WTC11 (cell line): Measurements from ENCODE around the gene TRIML2.

Experiments
- CREM ChIP-seq: sonication (generic); formaldehyde crosslinking; IDR thresholded peaks from 2 replicates; pipeline ENCODE4 v1.8.1; 2022; ENCODE audit warnings: mild to moderate bottlenecking, missing genetic modification reagents, moderate library complexity
- STAT6 ChIP-seq: sonication (generic); formaldehyde crosslinking; conservative IDR thresholded peaks from 2 replicates; pipeline ENCODE4 v1.8.1; 2023; ENCODE audit warnings: mild to moderate bottlenecking, low read depth, missing genetic modification reagents, moderate library complexity
- ZNF121 ChIP-seq: sonication (generic); formaldehyde crosslinking; IDR thresholded peaks from 2 replicates; pipeline ENCODE4 v1.8.0; 2023; ENCODE audit warnings: missing genetic modification reagents
- TF ChIP-seq, protein P1 (sequence below): fragments of 200-600 bp; IDR thresholded peaks from 2 replicates; pipeline ENCODE4 v1.8.0; 2022; ENCODE audit warnings: antibody characterized with exemption
- TF ChIP-seq, protein P2 (sequence below): sonication (generic); formaldehyde crosslinking; IDR thresholded peaks from 2 replicates; pipeline ENCODE4 v1.8.1; 2023; ENCODE audit warnings: mild to moderate bottlenecking, missing genetic modification reagents
- TF ChIP-seq, protein P3 (sequence below): sonication (generic); formaldehyde crosslinking; IDR thresholded peaks from 2 replicates; pipeline ENCODE4 v1.8.0; 2022; ENCODE audit warnings: mild to moderate bottlenecking, missing genetic modification reagents
- TF ChIP-seq, protein P4 (sequence below): sonication (generic); formaldehyde crosslinking; IDR thresholded peaks from 2 replicates; pipeline ENCODE4 v1.8.0; 2022; ENCODE audit warnings: mild to moderate bottlenecking, missing genetic modification reagents

DNA sequence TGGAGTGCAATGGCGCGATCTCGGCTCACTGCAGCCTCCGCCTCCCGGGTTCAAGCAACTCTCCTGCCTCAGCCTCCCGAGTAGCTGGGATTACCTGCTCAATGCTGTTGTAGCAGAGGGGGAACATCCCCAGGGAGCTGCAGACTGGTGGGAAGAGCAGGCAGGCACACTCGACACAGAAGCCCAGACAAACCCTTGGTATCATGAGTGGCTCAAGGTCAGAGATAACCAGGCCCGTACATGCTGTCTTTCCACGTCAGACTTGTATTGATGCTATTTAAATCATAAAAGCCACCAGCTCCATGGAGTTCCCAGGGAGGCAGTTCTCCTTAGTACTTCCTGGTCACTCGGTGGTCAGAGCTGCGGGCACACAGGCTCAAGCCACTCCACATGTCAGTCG, 33.2 kb downstream of the TRIML2 start:
- TF ChIP-seq, protein P1, sequence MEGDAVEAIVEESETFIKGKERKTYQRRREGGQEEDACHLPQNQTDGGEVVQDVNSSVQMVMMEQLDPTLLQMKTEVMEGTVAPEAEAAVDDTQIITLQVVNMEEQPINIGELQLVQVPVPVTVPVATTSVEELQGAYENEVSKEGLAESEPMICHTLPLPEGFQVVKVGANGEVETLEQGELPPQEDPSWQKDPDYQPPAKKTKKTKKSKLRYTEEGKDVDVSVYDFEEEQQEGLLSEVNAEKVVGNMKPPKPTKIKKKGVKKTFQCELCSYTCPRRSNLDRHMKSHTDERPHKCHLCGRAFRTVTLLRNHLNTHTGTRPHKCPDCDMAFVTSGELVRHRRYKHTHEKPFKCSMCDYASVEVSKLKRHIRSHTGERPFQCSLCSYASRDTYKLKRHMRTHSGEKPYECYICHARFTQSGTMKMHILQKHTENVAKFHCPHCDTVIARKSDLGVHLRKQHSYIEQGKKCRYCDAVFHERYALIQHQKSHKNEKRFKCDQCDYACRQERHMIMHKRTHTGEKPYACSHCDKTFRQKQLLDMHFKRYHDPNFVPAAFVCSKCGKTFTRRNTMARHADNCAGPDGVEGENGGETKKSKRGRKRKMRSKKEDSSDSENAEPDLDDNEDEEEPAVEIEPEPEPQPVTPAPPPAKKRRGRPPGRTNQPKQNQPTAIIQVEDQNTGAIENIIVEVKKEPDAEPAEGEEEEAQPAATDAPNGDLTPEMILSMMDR, result no peak
- TF ChIP-seq CREM (CRISPR knock-in tag) (no peak), STAT6 (CRISPR knock-in tag) (no peak), ZNF121 (CRISPR knock-in tag) (no peak)
- TF ChIP-seq, protein P2, sequence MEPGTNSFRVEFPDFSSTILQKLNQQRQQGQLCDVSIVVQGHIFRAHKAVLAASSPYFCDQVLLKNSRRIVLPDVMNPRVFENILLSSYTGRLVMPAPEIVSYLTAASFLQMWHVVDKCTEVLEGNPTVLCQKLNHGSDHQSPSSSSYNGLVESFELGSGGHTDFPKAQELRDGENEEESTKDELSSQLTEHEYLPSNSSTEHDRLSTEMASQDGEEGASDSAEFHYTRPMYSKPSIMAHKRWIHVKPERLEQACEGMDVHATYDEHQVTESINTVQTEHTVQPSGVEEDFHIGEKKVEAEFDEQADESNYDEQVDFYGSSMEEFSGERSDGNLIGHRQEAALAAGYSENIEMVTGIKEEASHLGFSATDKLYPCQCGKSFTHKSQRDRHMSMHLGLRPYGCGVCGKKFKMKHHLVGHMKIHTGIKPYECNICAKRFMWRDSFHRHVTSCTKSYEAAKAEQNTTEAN (CRISPR knock-in tag), result no peak
- TF ChIP-seq, protein P3, sequence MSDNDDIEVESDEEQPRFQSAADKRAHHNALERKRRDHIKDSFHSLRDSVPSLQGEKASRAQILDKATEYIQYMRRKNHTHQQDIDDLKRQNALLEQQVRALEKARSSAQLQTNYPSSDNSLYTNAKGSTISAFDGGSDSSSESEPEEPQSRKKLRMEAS (CRISPR knock-in tag), result no peak
- TF ChIP-seq, protein P4, sequence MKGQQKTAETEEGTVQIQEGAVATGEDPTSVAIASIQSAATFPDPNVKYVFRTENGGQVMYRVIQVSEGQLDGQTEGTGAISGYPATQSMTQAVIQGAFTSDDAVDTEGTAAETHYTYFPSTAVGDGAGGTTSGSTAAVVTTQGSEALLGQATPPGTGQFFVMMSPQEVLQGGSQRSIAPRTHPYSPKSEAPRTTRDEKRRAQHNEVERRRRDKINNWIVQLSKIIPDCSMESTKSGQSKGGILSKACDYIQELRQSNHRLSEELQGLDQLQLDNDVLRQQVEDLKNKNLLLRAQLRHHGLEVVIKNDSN (CRISPR knock-in tag), result no peak
